GM19438 (cell line): Measurements from ENCODE around the gene ARPP21.
"Not testable (repeated sequence)": the region's sequence is repeated elsewhere in the genome, so short reads cannot be mapped to it uniquely, and the experiment has no call there.

ENCODE experiments used
- ATAC-seq: cut with Tn5 transposase; IDR thresholded peaks from one replicate; pipeline ENCODE4 v1.9.1; 2021; ENCODE audit warnings: low read depth; ENCODE audit not compliant: unreplicated experiment

The ARPP21 gene

DNA sequence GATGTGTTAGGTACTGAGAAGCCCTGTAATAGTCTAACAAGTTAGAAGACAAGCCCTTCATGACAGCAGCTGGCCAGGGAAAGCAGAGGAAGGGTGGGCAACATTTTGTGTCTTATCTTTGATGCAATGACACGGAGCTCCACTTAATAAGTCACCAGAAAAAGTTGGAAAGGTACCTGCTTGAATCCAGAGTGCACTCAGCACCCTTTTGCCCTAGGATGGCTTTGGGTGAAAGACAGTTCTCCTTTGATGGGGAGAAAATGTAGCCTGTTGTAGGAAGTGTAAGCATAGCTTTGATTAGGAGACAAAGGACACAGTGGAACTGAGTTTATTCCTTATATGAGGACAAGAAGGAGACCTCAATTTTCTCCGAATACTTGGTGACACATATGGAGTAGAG, 137.0 kb downstream of the ARPP21 start:
- ATAC-seq, result no peak

DNA sequence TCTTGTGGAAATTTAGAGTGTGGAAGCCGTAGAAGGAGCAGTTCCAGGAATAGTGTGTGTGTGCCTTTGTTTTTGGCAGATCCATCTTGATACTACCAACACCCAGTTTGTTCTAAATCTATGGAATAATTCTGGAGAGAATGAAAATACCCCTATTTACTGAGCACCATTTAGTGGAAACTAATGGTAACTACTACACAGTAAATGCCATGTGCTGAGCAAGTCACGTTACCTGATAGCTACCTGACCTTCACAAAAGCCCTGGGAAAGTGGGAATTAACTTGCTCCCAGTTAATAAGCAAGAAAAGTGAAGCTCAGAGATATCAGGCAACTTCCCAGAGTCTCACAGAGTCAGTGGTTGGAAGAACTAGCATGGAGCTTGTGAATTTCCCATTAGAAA, 137.7 kb downstream of the ARPP21 start:
- ATAC-seq, result no peak

GRCh38 chr3:35777563-35778554, 138.5 kb downstream of the ARPP21 start:
- ATAC-seq, result no peak

GRCh38 chr3:35779611-35780010, 140.3 kb downstream of the ARPP21 start:
- ATAC-seq, result no peak

DNA sequence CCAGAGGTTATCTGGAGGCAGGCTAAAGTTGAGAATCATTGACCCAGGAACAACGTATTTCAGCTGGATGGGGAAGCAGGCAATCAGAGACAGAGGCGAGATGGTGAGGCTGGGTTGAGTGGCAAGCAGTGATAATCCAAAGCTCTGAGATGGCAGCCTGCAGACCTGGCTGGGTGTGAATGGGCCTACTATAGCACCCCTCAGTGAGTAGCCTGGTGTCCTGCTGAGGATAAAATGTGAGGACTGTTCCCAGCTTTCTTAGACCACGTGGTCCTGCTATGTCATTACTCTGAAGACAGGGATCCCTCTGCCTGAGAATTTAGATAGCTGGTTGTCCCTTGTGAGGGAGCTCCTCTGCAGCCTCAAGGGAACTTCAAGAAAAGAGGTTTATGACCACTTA, 141.5 kb downstream of the ARPP21 start:
- ATAC-seq, result no peak

GRCh38 chr3:35781558-35781957, 142.2 kb downstream of the ARPP21 start:
- ATAC-seq, result no peak

- ATAC-seq, result no peak
Measured at GRCh38 chr3:35782355-35782754, 143.0 kb downstream of the ARPP21 start.

DNA sequence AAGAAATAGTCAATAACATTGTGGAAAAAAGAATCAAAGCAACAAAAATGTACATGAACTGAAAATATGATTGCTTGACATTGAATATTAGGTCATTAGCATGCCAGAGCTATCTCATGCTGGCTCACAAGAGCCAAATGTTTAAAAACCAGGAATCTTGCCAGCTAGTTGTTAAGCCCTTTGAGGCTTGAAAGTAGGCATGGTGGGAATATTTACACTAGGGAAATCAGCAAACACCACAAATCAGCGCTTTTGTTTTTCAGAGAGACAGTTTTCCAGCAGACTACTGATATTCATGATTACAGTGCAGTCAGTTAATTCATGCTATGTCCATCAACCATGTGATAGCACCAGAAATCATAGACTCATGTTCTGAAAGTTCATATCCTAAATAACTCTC, 144.8 kb downstream of the ARPP21 start:
- no peak for ATAC-seq

DNA sequence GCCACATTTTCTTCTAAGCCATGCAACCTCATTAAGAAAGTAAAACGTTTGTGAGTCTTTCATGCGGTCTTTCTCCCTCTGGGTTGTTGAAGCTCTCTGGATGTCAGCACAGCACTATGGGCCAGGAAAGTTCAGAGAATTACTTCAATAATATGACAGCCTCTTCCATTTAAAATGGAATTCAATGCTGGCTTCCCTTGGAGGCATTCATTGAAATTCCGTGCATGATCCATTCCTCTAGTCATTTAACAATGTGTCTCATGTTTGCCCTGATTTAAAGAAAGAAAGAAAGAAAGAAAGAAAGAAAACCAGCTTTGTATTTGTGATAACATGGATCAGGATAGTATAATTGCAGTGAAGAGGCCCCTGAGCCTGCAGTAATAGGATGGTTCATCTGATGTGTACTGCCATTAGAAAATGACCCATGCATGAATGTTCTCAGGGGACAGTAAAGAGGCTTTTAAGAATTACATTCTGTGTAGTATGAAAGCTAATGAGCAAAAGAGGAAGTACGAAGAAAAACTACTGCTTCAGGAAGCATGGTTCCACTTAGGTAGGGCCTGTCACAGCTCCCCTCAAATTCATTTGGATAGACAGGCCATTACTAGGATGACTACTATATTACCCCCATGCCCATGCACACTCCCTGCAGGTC, 146.0 kb downstream of the ARPP21 start:
- ATAC-seq, result no peak

DNA sequence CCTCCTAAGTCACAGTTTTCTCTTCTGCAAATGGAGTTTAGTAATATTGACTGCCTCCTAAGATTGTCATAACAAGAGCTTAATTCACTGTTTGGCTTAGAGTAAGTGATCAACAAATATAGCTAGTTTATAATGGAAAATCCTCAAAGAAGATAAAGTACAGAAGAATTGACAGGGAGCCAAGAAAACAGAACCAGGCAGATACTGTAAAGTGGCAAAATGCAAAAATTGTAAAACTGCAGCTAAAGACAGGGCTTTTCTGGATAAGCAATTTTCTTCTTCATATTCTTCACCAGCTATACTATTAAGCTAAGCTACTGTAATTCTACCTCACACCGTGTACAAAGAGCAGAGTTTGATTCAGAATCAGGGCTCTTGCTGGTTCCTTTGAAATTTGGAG, 148.6 kb downstream of the ARPP21 start:
- ATAC-seq, result no peak

GRCh38 chr3:35789042-35789831, 149.9 kb downstream of the ARPP21 start:
- ATAC-seq, result no peak

- ATAC-seq, result no peak
Measured at GRCh38 chr3:35790764-35791163, 151.4 kb downstream of the ARPP21 start.

DNA sequence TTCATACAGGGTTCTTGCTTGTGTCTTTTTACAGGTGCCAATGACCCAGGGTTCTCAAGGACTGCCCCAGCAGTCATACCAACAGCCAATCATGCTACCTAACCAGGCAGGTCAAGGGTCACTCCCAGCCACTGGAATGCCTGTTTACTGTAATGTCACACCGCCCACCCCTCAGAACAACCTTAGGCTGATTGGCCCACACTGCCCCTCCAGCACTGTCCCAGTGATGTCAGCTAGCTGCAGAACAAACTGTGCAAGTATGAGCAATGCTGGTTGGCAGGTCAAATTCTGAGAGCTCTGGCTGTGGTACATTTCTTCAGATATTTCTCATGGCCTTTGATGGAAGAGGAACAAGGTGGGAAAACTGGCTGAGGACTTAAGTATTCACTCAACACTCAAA, 154.3 kb downstream of the ARPP21 start:
- ATAC-seq, result no peak

- no peak for ATAC-seq
Measured at GRCh38 chr3:35800960-35801459, 161.7 kb downstream of the ARPP21 start.

DNA sequence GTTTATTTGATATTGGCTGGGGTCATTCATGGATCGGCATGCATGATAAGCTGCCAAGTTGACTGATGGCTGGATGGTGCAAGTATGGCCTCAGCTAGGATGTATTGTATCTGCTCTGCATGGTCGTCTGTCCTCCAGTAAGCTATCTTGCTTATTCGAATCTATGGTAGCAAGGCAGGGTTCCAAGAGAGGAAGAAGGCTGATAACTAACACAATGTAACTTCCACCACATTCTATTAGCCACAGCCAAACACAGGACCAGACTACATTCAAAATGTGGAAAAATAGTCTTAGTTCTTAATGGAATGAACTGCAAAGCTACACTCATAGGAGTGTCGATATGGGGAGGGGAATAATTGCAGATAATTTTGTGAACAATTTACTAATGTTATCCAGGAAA, 175.2 kb downstream of the ARPP21 start:
- ATAC-seq, result no peak

GRCh38 chr3:35815796-35816195, 176.5 kb downstream of the ARPP21 start:
- not testable (repeated sequence) for ATAC-seq

DNA sequence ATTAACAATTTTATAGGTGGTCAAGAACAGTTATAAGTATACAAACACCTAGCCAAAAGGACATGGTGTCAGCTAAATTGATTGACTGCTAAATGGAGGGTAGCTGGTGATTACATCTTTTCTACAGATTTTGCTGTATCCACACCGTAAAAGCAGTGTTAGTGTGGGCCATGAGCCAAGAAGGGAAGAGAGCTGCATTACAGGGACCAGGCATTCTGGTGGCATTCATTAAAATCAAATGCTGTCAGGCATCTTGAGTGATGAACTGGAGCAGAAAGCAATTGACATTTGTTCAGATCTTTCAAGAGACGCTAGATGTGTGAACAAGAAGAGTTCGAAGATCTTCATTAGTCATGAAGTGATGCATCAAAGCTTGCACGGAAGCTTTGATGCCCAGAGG, 177.9 kb downstream of the ARPP21 start:
- ATAC-seq, result no peak

GRCh38 chr3:35832140-35832571, 192.8 kb downstream of the ARPP21 start:
- no peak for ATAC-seq
